Thyroid gland (tissue), 4 donors: Measurements from ENCODE around the gene FCHSD2.

ENCODE experiments used
- CTCF ChIP-seq, 6 experiments: fragments of 200-600 bp in 3 of 6; fragments of 450-650 bp in 3 of 6; sonication (generic) in 3 of 6; IDR thresholded peaks; one replicate each; pipeline ENCODE4 v1.5.1; 2016 to 2019; ENCODE audit warnings: antibody characterized with exemption in 6 of 6, mild to moderate bottlenecking in 2 of 6, inconsistent platforms in 1 of 6, moderate library complexity in 1 of 6
- POLR2A ChIP-seq, 2 donors: fragments of 450-650 bp; IDR thresholded peaks; one replicate each; pipeline ENCODE4 v1.6.1; 2017; ENCODE audit warnings: antibody characterized with exemption in 2 of 2, mild to moderate bottlenecking in 2 of 2, moderate library complexity in 1 of 2

GRCh38 chr11:73174495-73174791 lies 32.3 kb upstream of the FCHSD2 start:
- no peak for TF ChIP-seq CTCF (IDR thresholded peaks at IDR 0.05)
- no peak for TF ChIP-seq POLR2A (IDR thresholded peaks at IDR 0.05)
